Skin of body (tissue), 2 donors: ENCODE data around the gene SPP2. TPM values are rescaled to one million over a fixed set of nuclear protein-coding genes. Genes with fewer than 3 reads are reported as not detected.

Experiments used
- DNase-seq: peaks from one replicate; lab custom pipeline; 2025; lab: John Stamatoyannopoulos, UW
- total RNA-seq: library from RNA; depleted of rRNA; stranded (reverse); fragments of >200 nt; gene quantifications from one replicate; pipeline ENCODE4 v1.2.3, GENCODE V29; 2014

The SPP2 gene
- total RNA-seq, 1 donor from 2014 or later: not detected

DNA sequence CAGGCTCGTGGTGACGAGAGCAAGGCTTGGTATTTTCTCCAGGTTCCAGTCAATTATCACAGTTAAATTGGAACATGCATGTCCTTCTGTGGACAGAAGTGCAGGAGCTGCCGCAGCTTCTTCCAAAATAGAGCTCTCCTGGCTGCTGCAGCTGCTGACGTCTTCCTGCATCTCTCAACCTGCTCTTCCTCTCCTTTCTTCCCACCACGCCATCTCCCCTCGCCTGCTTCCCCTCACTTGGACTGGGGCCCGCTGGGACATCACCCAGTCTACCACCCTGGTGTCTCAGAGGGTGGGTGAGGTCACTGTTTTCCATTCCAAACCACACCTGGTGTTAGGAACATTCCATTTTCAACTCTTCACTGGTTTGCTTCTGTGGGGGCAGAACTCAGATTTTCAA lies 41.4 kb downstream of the SPP2 start:
- DNase-seq: no peak

DNA sequence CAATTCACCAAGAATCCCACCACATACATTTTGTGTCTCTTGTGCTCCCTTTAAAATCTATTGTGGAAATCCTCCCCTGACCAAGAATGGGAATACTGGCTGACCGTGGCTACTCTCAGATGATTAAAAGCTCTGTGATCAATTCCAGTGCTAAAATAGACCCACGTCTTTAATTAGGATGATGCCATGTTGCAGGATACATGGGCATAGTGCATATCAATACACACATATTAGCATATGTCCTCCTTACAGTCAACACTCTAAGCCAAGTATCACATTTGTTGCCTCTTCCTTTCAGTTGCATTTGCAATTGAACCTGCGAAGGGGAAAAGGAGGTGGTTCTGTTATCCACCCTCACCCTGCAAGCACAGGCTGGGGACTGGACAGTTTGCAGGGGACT lies 41.8 kb downstream of the SPP2 start:
- no peak for DNase-seq

DNA sequence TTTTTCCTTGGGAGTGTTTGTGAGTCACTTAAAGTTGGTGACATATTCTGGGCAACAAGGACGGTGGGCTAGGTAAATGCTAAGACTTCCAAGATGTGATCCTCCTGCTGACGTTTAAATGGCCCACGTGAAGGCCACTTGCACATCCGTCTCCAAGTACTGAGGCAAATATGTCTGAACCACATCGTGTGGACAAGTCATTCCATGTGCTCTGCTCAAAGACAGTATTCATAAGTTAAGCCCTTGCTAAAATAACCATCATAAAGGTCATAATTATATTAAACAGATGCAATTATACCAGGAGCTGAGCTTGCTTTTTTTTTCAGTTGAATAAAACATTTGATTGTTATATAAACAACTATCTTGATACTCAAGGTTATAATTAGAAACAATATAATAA lies 44.8 kb downstream of the SPP2 start:
- no peak for DNase-seq

DNA sequence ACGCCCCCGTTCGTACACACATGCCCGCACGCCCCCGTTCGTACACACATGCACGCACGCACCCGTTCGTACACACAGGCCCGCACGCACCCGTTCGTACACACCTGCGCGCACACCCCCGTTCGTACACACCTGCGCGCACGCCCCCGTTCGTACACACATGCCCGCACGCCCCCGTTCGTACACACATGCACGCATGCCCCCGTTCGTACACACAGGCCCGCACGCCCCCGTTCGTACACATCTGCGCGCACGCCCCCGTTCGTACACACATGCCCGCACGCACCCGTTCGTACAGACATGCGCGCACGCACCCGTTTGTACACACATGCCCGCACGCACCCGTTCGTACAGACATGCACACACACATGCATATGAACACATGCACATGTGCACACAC lies 45.7 kb downstream of the SPP2 start:
- DNase-seq: no peak

DNA sequence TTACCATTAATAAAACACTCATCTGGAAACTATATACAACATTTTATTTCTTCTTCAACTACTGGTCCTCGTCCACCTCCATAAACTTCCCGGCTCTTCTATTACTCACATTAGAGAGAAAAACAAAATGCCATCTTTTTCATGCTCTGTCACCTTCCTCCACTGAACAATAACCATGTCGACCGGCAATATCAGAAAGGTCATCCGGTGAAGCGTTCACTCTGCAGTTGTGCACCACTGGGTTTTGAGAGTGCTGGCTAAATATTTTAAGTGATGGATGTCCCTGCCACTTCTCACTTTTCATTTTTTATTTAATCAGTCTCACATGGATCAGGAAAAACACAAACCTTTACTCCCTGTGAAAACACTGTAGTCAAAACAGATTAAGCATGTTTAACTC lies 48.2 kb downstream of the SPP2 start:
- DNase-seq: no peak

DNA sequence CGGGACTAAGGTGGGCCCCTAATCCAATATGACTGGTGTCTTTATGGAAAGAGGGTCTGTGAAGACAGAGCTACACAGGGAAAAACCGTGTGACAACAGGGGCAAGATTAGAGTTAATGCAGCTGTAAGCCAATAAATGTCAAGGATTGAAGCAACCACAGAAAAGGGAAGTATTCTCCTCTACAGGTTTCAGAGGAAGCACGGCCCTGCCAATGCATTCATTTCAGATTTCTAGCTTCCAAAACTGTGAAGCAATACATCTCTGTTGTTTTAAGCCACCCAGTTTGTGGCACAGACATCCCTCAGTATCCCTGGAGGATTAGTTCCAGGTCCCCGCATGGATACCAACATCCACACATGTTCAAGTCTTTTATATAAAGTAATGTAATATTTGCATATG lies 48.8 kb downstream of the SPP2 start:
- DNase-seq: no peak

DNA sequence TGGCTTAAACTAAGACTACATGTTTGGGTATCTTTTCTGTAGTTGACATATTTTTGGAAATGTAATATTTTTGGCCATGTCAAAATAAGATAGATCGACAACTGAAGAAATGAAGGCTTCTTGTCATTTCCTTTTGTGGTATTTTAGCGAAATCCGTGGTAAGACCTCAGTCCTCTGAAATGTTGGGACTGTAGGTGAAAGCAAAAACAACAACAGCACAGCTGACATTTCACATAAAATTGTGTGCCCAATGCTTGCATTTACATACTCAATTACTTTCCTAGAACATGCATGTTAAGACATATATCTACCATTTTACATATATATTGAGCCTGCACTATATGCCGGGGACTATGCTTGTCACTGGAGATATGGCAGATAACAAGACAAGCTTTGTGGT lies 50.2 kb downstream of the SPP2 start:
- no peak for DNase-seq

DNA sequence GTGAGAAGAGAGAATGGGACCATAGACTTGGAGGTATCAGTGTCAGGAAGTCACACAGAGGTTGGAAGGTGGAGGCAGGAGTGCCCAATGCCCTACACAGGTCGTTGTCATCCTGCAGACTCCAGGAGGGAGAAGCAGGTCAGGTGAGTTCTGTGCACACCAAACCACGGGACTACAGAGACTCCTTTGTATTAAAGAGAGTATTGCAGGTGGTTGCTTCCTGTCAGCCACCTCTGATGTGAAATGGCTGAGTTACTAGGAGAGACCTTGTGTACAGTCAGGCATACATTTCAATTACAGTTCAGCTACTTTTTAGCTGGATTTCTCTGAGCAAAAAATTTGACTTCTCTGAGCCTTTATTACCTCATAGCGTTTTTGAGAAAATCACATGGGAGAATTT lies 51.6 kb downstream of the SPP2 start:
- DNase-seq: no peak

DNA sequence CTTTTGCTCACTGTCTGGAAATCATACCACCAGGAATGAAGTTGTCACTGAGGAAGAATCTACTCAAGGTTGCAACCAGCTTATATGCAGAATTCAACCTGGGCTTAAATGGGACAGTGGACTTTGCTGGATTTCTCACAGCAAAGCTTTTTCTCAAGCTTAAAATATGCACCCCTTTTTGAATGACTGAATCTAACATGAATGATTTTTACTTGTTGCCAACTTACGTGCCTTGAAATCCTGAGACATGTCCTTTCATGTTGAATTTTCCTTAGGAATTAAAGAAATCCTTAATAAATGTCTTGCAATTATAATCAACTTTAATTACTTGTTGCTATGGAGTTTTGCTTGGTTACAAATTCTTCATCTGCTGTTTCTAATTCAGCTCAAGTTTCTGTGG lies 57.4 kb downstream of the SPP2 start:
- no peak for DNase-seq

DNA sequence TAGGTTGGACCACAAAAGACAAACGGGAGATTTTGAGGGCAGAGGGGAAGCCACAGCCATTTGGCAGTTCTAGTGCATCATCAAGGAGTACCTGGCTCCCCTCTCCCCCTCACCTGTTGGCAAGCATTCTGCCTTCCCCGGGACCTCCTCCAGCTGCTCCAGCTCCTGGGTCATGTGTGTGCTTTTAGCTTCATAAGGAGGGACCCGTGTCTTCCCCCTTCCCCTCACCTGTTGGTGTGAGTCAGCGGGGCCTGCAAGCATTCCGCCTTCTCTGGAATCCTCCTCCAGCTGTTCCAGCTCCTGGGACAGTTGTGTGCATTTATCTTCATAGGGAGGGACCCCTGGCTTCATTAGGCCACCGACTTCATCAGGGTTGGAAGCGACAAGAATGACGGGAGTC lies 58.8 kb downstream of the SPP2 start:
- no peak for DNase-seq

DNA sequence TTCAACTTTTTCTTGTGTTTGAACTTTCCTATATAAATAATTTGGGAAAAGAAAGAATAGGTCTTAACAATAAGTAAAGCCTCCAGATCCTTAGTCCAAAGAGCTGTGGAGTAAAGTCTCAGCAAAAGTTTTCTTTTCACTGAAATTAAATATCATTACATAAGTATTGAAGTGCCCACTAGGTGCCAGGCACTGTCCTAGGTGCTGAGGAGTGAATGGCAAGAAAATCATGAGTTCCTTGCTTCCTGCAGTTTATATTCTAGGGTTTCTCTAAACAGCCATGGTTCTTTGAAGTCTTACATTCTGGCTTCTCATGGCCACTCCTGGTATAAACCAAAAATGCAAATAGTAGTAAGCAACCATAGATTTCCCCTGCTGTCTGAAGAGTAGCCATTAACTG lies 59.7 kb downstream of the SPP2 start:
- DNase-seq: no peak

DNA sequence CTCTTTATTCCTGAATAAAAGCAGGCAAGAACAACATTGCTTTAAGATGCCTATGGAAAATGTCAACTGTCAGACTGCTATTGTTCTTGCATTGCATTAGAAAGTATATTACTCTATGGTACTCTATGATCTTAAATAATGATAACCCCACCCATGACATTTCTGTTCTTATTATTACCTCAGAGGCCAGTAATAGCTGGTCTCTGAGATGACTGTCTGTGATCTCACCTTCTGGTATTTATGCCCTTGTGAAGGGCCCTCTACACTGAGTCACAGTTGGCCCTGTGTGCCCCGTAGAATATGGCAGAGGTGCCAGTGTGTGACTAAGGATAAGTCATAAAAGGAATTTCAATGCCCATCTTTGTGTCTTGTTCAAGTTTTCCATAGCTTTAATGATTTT lies 61.0 kb downstream of the SPP2 start:
- no peak for DNase-seq

DNA sequence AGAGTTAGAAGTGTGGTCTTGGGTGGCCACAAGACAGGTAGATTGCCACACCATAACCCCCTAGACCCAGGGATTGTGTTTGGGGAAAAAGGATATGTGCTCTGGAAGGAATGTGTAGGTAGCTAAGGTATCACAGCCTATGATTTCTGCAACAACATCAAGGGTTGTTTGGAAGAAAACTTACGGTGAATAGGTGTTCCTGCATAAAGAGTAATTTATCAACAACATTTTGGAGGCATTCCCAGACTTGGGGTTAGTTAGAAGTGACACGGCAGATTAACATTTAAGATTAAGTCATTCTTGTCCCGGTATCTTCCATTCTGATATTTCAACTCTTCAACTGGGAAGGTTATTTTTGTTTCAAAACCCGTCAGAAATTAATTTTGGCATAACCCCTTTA lies 65.5 kb downstream of the SPP2 start:
- no peak for DNase-seq

DNA sequence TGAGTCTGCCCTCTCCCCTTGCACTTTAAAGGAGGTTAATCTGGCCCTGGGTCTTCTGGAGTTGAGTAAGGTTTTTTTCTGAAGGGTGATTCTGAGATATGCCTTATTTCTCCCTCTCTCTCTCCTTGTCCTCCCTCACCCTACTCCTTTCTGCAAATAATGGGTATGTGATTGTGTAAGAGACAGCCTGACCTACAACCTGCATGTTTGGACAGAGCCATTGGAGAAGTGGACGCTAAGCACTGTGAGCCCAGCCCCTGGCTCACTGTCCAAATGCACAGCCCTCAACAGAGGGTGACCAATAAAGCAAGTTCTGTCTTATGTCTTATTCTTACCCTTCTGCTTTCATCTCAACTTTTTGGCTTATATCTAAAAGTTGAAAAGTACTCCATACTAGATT lies 71.5 kb downstream of the SPP2 start:
- DNase-seq: no peak

DNA sequence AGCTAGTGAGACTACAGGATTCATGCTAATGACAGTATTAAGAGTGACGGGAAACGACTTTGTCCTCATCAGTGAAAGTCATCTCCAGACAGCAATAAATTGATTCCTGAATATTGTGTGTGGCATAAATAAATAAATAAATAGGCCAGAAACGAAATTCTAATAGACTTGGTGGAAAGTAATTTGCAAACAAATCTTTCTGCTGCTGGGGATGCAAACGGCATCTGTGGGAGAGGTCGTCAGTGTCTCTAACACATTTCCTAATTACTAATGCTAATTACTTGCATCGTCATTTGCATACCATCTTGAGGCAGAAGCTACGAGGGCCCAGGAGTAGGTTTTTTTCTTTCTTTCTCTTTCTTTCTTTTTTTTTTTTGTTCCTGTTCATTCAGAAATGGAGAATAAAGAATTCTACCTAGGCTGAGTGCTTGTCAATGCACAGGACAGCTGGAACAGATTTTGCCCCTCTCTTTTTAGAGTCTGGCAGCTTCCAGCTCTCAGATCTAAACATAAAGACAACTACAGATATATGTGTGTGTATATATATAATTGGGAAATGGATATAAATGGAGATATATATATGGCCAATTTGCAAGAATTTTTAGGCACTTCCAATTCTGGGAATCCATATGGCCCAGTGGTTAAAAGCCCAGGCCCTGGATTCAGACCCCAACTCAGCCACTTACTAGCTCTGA lies 75.1 kb downstream of the SPP2 start:
- no peak for DNase-seq

DNA sequence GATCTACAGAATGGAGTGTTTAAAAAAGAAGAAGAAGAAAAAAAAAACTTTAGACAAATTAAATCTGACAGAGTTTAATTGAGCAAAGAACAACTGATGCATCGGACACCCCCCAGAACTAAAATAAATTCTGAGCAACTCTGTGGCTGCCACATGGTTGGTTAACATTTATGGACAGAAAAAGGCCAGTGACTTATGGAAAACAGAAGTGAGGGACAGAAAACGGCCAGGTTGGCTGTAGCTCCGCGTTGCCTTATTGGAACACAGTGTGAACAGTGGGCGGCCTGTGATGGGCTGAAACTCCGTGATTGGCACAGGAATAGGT lies 75.6 kb downstream of the SPP2 start:
- DNase-seq: no peak

Other genes starting within 250 kb of the SPP2 start
- 6.6 TPM for gene HJURP, start 196.2 kb upstream of the SPP2 start, total RNA-seq
- gene TRPM8, start 133.3 kb upstream of the SPP2 start, total RNA-seq: 0.10 TPM